Kidney (tissue), 14 donors: Measurements from ENCODE around the gene FN3KRP. TPM values are rescaled to one million over a fixed set of nuclear protein-coding genes. Genes with fewer than 3 reads are reported as not detected.

Experiments used
- DNase-seq, 5 donors: peaks; one replicate each; pipeline ENCODE4 v3.0.0-alpha.2; 2013 to 2020
- FAIRE-seq: peaks from 2 replicates; lab custom pipeline; 2012; peaks lifted over from hg19 to GRCh38; lab: Jason Lieb, UNC
- H3K27ac ChIP-seq, 2 donors: one replicate each; pipeline ENCODE4 v1.7.0; 2013; ENCODE audit warnings: low read depth in 2 of 2, low read length in 2 of 2, inconsistent platforms in 1 of 2
- H3K27me3 ChIP-seq: one replicate; pipeline ENCODE4 v1.7.1; 2013; ENCODE audit warnings: low read length, inconsistent platforms; ENCODE audit not compliant: control insufficient read depth, insufficient read depth
- H3K36me3 ChIP-seq, 3 donors: one replicate each; pipeline versions ENCODE4 v1.7.0 to v1.7.1; 2013; ENCODE audit warnings: low read length in 3 of 3, control low read depth in 1 of 3, inconsistent platforms in 1 of 3; ENCODE audit not compliant: insufficient read depth in 3 of 3, control insufficient read depth in 2 of 3
- H3K4me1 ChIP-seq, 3 donors: one replicate each; pipeline versions ENCODE4 v1.7.0 to v1.7.1; 2013; ENCODE audit warnings: low read length in 3 of 3, inconsistent platforms in 1 of 3, low read depth in 1 of 3; ENCODE audit not compliant: control insufficient read depth in 2 of 3, insufficient read depth in 2 of 3
- H3K4me3 ChIP-seq, 3 donors: one replicate each; pipeline versions ENCODE4 v1.7.0 to v1.8.1; 2013; ENCODE audit warnings: low read length in 3 of 3, control low read depth in 1 of 3, inconsistent platforms in 1 of 3
- H3K9ac ChIP-seq, 3 donors: one replicate each; pipeline versions ENCODE4 v1.7.0 to v1.7.1; 2013; ENCODE audit warnings: low read length in 3 of 3, control low read depth in 1 of 3, inconsistent platforms in 1 of 3
- H3K9me3 ChIP-seq, 3 donors: one replicate each; pipeline versions ENCODE4 v1.7.0 to v1.7.1; 2013; ENCODE audit warnings: low read length in 3 of 3, control low read depth in 1 of 3, inconsistent platforms in 1 of 3; ENCODE audit not compliant: control insufficient read depth in 2 of 3, insufficient read depth in 1 of 3
- intact Hi-C: fragments of 100-400 bp; cut with DNase I; formaldehyde crosslinking; loops from one replicate; pipeline ENCODE4 v1.11.1; 2022
- polyA plus RNA-seq: library from polyadenylated mRNA; stranded (reverse); fragments of 350-450 nt; fragmentation: Illumina TruSeq; extraction: RNeasy Lipid Tissue Mini Kit (QIAGEN cat#74804); gene quantifications from one replicate; pipeline ENCODE4 v1.2.3, GENCODE V29; 2014; ENCODE audit warnings: low read depth, low replicate concordance; ENCODE audit not compliant: insufficient read depth
- total RNA-seq: library from RNA; stranded (reverse); fragmentation: NEBNext Ultra II Directional; extraction: Animal tissue kit (Norgen Biotek cat#: 25700); gene quantifications from one replicate; pipeline ENCODE4 v1.2.1, GENCODE V29; 2021
- TF ChIP-seq, protein P1 (sequence below): IDR thresholded peaks from 3 replicates; pipeline ENCODE4 v1.5.1; 2012; ENCODE audit warnings: mild to moderate bottlenecking, moderate library complexity, borderline replicate concordance; ENCODE audit not compliant: insufficient read depth; ENCODE audit errors: extremely low read depth
- donor health status: control.
- donor health status: control.
- donor health status: control.
- donor health status: control.
- donor health status: control.
- donor health status: DM: yes; HTN: yes; CAD: no.
- donor health status: Normal renal cell carcinoma (clear cell type).

The FN3KRP gene
- total and polyA plus RNA-seq, 2 donors from 2014 or later, result 30.6 to 36.6 TPM

DNA sequence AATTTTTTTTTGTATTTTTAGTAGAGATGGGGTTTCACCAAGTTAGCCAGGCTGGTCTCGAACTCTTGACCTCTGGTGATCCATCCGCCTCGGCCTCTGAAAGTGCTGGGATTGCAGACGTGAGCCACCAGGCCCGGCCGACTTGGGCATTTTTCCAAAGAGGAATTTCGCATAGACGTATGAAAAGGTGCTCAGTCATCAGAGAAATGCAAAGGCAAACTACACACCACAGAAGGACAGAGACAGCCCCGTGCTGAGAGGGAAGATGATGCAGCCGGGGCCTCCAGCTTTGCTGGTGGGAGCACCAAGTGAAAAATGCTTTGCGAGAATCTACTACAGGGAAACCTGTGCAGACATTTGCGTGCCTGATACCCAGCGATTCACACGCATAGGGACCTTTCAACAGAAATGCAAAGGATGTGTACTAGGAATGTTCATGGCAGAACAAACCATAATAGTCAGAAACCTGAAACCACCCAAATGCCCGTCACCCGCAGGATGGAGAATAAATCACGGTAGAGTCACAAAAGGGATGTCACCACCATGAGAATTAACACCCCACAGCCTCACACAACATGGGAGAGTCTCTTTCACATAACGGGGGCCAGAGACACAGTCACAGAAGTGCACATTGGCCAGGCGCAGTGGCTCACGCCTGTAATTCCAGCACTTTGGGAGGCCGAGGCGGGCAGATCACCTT, 23.2 kb upstream of the FN3KRP start:
- peak in 3 of 5 donors; percentile 75 to 88 (median 84) for DNase-seq
- FAIRE-seq, result no peak
- TF ChIP-seq, protein P1, sequence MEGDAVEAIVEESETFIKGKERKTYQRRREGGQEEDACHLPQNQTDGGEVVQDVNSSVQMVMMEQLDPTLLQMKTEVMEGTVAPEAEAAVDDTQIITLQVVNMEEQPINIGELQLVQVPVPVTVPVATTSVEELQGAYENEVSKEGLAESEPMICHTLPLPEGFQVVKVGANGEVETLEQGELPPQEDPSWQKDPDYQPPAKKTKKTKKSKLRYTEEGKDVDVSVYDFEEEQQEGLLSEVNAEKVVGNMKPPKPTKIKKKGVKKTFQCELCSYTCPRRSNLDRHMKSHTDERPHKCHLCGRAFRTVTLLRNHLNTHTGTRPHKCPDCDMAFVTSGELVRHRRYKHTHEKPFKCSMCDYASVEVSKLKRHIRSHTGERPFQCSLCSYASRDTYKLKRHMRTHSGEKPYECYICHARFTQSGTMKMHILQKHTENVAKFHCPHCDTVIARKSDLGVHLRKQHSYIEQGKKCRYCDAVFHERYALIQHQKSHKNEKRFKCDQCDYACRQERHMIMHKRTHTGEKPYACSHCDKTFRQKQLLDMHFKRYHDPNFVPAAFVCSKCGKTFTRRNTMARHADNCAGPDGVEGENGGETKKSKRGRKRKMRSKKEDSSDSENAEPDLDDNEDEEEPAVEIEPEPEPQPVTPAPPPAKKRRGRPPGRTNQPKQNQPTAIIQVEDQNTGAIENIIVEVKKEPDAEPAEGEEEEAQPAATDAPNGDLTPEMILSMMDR, result no peak
- no peak overlapping the region for H3K9ac ChIP-seq
- intact Hi-C loops, result no loop called here
- H3K4me3 ChIP-seq, result no peak overlapping the region
- H3K27ac ChIP-seq, result no peak overlapping the region
- H3K4me1 ChIP-seq, result peaks cover 0 to 14% (median 0%) of the 10 kb centered on the region in 3 donors
- H3K9me3 ChIP-seq, result peaks cover 0 to 5% (median 0%) of the 10 kb centered on the region in 3 donors
- no peaks in the 10 kb centered on the region for H3K27me3 ChIP-seq
- no peaks in the 10 kb centered on the region for H3K36me3 ChIP-seq

DNA sequence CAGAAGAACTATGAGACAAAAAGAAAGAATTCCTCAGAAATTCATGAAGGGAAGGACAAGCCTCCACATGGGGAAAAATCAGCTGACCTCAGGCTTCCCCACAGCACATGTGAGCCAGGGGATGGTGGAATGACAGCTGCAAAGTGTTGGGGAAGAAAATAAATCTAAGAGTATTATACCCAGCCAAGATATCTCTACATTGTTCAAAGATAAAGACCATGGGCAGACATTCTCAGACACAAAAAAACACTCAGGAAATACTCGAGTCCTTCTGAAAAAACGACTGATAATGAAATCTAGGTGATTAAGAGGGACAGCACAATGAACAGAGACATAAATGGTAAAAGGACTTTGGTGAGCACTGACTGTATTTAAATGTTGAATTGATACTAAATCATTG, 21.9 kb upstream of the FN3KRP start:
- DNase-seq (no peak), FAIRE-seq (no peak)
- no peak overlapping the region for H3K4me3 ChIP-seq
- peaks cover 0 to 18% (median 0%) of the 10 kb centered on the region in 3 donors for H3K4me1 ChIP-seq
- H3K9me3 ChIP-seq, result peaks cover 0 to 5% (median 0%) of the 10 kb centered on the region in 3 donors
- no peaks in the 10 kb centered on the region for H3K27me3 ChIP-seq
- TF ChIP-seq, protein P1, result no peak
- H3K36me3 ChIP-seq, result no peaks in the 10 kb centered on the region
- no peak overlapping the region for H3K9ac ChIP-seq
- H3K27ac ChIP-seq, result no peak overlapping the region
- intact Hi-C loops, result no loop called here

DNA sequence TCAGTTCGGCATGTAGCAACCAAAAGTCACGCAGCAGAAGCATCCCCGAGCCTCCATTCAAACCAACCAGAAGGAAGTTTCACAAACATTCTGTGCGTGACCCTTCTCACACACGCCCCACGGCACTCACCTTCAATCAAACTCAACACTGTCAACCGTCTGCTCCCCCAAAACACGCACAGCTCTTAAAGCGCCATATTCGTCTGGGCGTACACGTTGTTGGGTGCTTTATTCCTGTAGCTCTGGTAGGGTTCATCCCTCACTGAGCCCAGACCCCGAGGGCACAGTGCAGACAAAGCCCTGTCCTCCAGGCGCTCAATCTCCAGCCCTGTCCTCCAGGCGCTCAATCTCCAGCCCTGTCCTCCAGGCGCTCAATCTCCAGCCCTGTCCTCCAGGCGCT, 20.2 kb upstream of the FN3KRP start:
- peaks cover 0 to 5% (median 0%) of the 10 kb centered on the region in 3 donors for H3K9me3 ChIP-seq
- no peaks in the 10 kb centered on the region for H3K27me3 ChIP-seq
- H3K4me3 ChIP-seq, result peak overlapping the region in 1 of 3 donors; percentile 66
- no peak for FAIRE-seq
- TF ChIP-seq, protein P1, result no peak
- no peak overlapping the region for H3K9ac ChIP-seq
- intact Hi-C loops, result no loop called here
- DNase-seq, result peak in 1 of 5 donors; percentile 39
- no peaks in the 10 kb centered on the region for H3K36me3 ChIP-seq
- H3K27ac ChIP-seq, result peak overlapping the region in 1 of 2 donors; percentile 74
- H3K4me1 ChIP-seq, result peaks cover 0 to 18% (median 0%) of the 10 kb centered on the region in 3 donors
